ENCODE measurements around the gene RIC1. TPM values are rescaled to one million over a fixed set of nuclear protein-coding genes. Genes with fewer than 3 reads are reported as not detected.

The RIC1 gene
- total and polyA plus RNA-seq, 2 of the 8 experiments (the other 6 are each of a cell fraction or from before 2014, with no cell fraction given): 10.7 to 24.5 TPM

- Histone ChIP-seq H4K20me1 (replicated peaks in 1 of 2; ENCODE audit: control insufficient read depth in 1 of 2, insufficient read depth in 2 of 2, low read length in 2 of 2) (peaks cover 3 to 4% of the 10 kb centered on the region in 2 experiments), H3K36me3 (ENCODE audit: control insufficient read depth in 2 of 4, insufficient read depth in 4 of 4, low read length in 3 of 4) (no peaks in the 10 kb centered on the region), H3K14ac (ENCODE audit: insufficient read length) (no peak overlapping the region), H3K79me2 (ENCODE audit: control insufficient read depth in 1 of 2, insufficient read depth in 2 of 2, low read length in 2 of 2) (peaks cover 0 to 83% of the 10 kb centered on the region in 2 experiments; a peak in 3 of 4 replicates), H3K27me3 (replicated peaks in 1 of 4; ENCODE audit: control insufficient read depth in 3 of 4, extremely low read depth in 1 of 4, insufficient read depth in 3 of 4, low read length in 3 of 4) (no peaks in the 10 kb centered on the region), H3K4me3 (ENCODE audit: extremely low read depth in 1 of 4, insufficient read depth in 2 of 4, low read depth in 3 of 4, low read length in 4 of 4) (no peak overlapping the region), H2BK15ac (ENCODE audit: low read length) (no peak overlapping the region), H2BK20ac (ENCODE audit: low read length) (no peak overlapping the region), H3K56ac (replicated peaks; ENCODE audit: insufficient read length, low read depth, low read length) (no peak overlapping the region), H3K9ac (replicated peaks in 1 of 4; ENCODE audit: extremely low read depth in 1 of 4, low read depth in 3 of 4, low read length in 3 of 4) (no peak overlapping the region), H4K91ac (replicated peaks; ENCODE audit: insufficient read length, low read length) (no peak overlapping the region), H3K4me2 (ENCODE audit: insufficient read depth in 1 of 2, low read depth in 2 of 2, low read length in 2 of 2) (no peak overlapping the region; a peak in 1 of 4 replicates), H3K79me1 (ENCODE audit: low read depth, low read length) (peaks cover 5% of the 10 kb centered on the region), H3K27ac (ENCODE audit: low read depth, low read length) (no peak overlapping the region), H3K9me3 (ENCODE audit: insufficient read depth in 2 of 2, low read depth in 1 of 2, low read length in 1 of 2) (0 out of 4 replicates have a peak, but pooled peaks cover 0 to 3% of the 10 kb centered on the region in 2 experiments), H3K23ac (ENCODE audit: insufficient read length) (no peak overlapping the region), H2BK5ac (ENCODE audit: low read depth, low read length) (no peak overlapping the region), H4K8ac (ENCODE audit: extremely low read depth, insufficient read depth, low read length) (no peak overlapping the region), H2AFZ (ENCODE audit: low read length) (no peak overlapping the region), H2AK5ac (ENCODE audit: low read depth, low read length) (no peak overlapping the region), H4K5ac (ENCODE audit: insufficient read length, low read depth, low read length) (no peak overlapping the region), H2BK12ac (ENCODE audit: low read depth, low read length) (no peak overlapping the region), H2BK120ac (replicated peaks; ENCODE audit: low read depth, low read length) (no peak overlapping the region), H3K23me2 (ENCODE audit: low read depth, low read length) (peaks cover 4% of the 10 kb centered on the region; the same call in 1 of the 2 replicates), H3K18ac (ENCODE audit: extremely low read depth, low read length) (no peak overlapping the region), H3K4me1 (replicated peaks in 1 of 4; ENCODE audit: control insufficient read depth in 3 of 4, insufficient read depth in 4 of 4, low read length in 3 of 4) (peaks cover 0 to 5% (median under 1%) of the 10 kb centered on the region in 4 experiments; a peak in 1 of 7 replicates), H3K4ac (replicated peaks; ENCODE audit: insufficient read length, low read depth, low read length) (no peak overlapping the region)
- WGBS, 2 experiments (ENCODE audit: extremely low coverage in 1 of 2, insufficient coverage in 1 of 2, insufficient read length in 1 of 2, insufficient replicate concordance in 2 of 2, low coverage in 1 of 2, low lambda C conversion rate in 2 of 2, missing lambda C conversion rate in 1 of 2): 83% methylated on average over 2 of the region's 2 CpGs; no CpG with 5 or more reads in 1 of the 2 experiments
- DNase-seq (ENCODE audit: low read depth in 1 of 2, low spot score in 2 of 2) (no peak), FAIRE-seq (no peak)
- POLR2A ChIA-PET (ENCODE audit: partially characterized antibody): no interaction called here
- CTCF ChIA-PET (ENCODE audit: partially characterized antibody): no interaction called here
- no peak for TF ChIP-seq NANOG (IDR thresholded peaks at IDR 0.05; ENCODE audit: insufficient read depth, low read depth, low read length, poor library complexity, severe bottlenecking)
- no peak for TF ChIP-seq CBX5 (IDR thresholded peaks at IDR 0.05; ENCODE audit: low read depth, low read length)
- no peak for TF ChIP-seq JUN (IDR thresholded peaks at IDR 0.05; ENCODE audit: low read depth, low read length)
- no peak for TF ChIP-seq CHD2 (IDR thresholded peaks at IDR 0.05; ENCODE audit: low read length)
- TF ChIP-seq ATF3 (IDR thresholded peaks at IDR 0.05; ENCODE audit: insufficient read depth, low read depth, low read length): no peak
- no peak for TF ChIP-seq USF2 (IDR thresholded peaks at IDR 0.05; ENCODE audit: low read length)
- no peak for TF ChIP-seq EGR1 (IDR thresholded peaks at IDR 0.05; ENCODE audit: borderline replicate concordance, low read depth, low read length)
- no peak for TF ChIP-seq SP4 (IDR thresholded peaks at IDR 0.05; ENCODE audit: low read length)
- TF ChIP-seq KDM1A (IDR thresholded peaks at IDR 0.05; ENCODE audit: borderline replicate concordance, low read length): no peak
- TF ChIP-seq SIRT6 (IDR thresholded peaks at IDR 0.05; ENCODE audit: low read length): no peak
- TF ChIP-seq BACH1 (IDR thresholded peaks at IDR 0.05; ENCODE audit: low read length): no peak
- no peak for TF ChIP-seq EZH2 (IDR thresholded peaks at IDR 0.05; ENCODE audit: low read depth, low read length, severe bottlenecking)
- no peak for TF ChIP-seq CTBP2 (IDR thresholded peaks at IDR 0.05; ENCODE audit: borderline replicate concordance, insufficient read depth, insufficient read length, low read length)
Measured at GRCh38 chr9:5633243-5633642, 4.3 kb downstream of the RIC1 start.
